ENCODE data around the gene GADD45G. TPM values are rescaled to one million over a fixed set of nuclear protein-coding genes. Genes with fewer than 3 reads are reported as not detected.

GADD45G gene
- total RNA-seq, 1 experiment from 2014 or later, result 7.7 TPM

- Histone ChIP-seq H4K5ac (ENCODE audit: insufficient read length, low read depth, low read length) (no peak overlapping the region), H3K14ac (ENCODE audit: insufficient read depth, low read length) (no peak overlapping the region), H3K4me2 (ENCODE audit: insufficient read depth, insufficient read length, low read length) (no peak overlapping the region), H3K4me1 (ENCODE audit: insufficient read depth, low read length) (peaks cover 4% of the 10 kb centered on the region; the same call in 1 of the 2 replicates), H3K27me3 (ENCODE audit: insufficient read depth, low read length) (no peaks in the 10 kb centered on the region), H3T11ph (ENCODE audit: low read length) (no peak overlapping the region), H3K9ac (ENCODE audit: extremely low read depth, insufficient read length, low read length) (no peak overlapping the region), H2BK120ac (ENCODE audit: low read depth, low read length, poor library complexity, severe bottlenecking) (no peak overlapping the region), H3K23me2 (ENCODE audit: insufficient read length, low read depth, low read length, poor library complexity, severe bottlenecking) (no peaks in the 10 kb centered on the region), H3K18ac (ENCODE audit: insufficient read length, low read depth, low read length) (no peak overlapping the region), H3K79me2 (ENCODE audit: insufficient read depth, low read length) (no peaks in the 10 kb centered on the region), H2AFZ (ENCODE audit: low read length) (no peak overlapping the region), H3K79me1 (ENCODE audit: insufficient read depth, low read depth, low read length, poor library complexity, severe bottlenecking) (no peaks in the 10 kb centered on the region), H3K4ac (ENCODE audit: low read depth, low read length) (no peak overlapping the region), H4K8ac (replicated peaks; ENCODE audit: insufficient read length, low read depth, low read length) (no peak overlapping the region), H3K56ac (ENCODE audit: insufficient read length, low read depth, low read length) (no peak overlapping the region), H2BK5ac (ENCODE audit: insufficient read length, low read length) (no peak overlapping the region), H3K27ac (ENCODE audit: insufficient read length, low read depth, low read length) (no peak overlapping the region), H2AK5ac (ENCODE audit: insufficient read length, low read length) (no peak overlapping the region), H3K23ac (ENCODE audit: insufficient read length, low read depth, low read length) (no peak overlapping the region), H3K9me3 (ENCODE audit: control insufficient read depth, low read depth, low read length) (no peaks in the 10 kb centered on the region), H4K91ac (ENCODE audit: insufficient read length, low read depth, low read length) (no peak overlapping the region), H2BK20ac (ENCODE audit: low read depth, low read length, poor library complexity, severe bottlenecking) (no peak overlapping the region), H2BK15ac (ENCODE audit: low read depth, low read length) (no peak overlapping the region), H2BK12ac (ENCODE audit: insufficient read length, low read depth, low read length) (no peak overlapping the region), H4K20me1 (ENCODE audit: control insufficient read depth, insufficient read depth, insufficient read length) (no peaks in the 10 kb centered on the region)
- Mint-ChIP-seq H3K4me3 (no peak overlapping the region), H3K27me3 (ENCODE audit: low read depth) (peaks cover 32% of the 10 kb centered on the region), H3K9me3 (peaks cover 2 to 13% of the 10 kb centered on the region in 2 experiments; a peak in 4 of 5 replicates), H3K4me1 (peaks cover 36 to 46% of the 10 kb centered on the region in 2 experiments), H3K36me3 (ENCODE audit: insufficient read depth in 1 of 3, low read depth in 3 of 3) (peaks cover 0 to 15% (median 5%) of the 10 kb centered on the region in 3 experiments; a peak in 4 of 7 replicates), H3K27ac (no peak overlapping the region)
- DNase-seq, result no peak
- WGBS (ENCODE audit: extremely low coverage, insufficient read length, low lambda C conversion rate), result no CpG with 5 or more reads among the region's 2 CpGs
- TF ChIP-seq CTCF (conservative IDR thresholded peaks at IDR 0.05), result no peak
These were observed 10.8 kb downstream of the GADD45G start for GRCh38 chr9:89615661-89616060.
